ENCODE data around the gene HEG1.

- TF ChIP-seq, protein P1, sequence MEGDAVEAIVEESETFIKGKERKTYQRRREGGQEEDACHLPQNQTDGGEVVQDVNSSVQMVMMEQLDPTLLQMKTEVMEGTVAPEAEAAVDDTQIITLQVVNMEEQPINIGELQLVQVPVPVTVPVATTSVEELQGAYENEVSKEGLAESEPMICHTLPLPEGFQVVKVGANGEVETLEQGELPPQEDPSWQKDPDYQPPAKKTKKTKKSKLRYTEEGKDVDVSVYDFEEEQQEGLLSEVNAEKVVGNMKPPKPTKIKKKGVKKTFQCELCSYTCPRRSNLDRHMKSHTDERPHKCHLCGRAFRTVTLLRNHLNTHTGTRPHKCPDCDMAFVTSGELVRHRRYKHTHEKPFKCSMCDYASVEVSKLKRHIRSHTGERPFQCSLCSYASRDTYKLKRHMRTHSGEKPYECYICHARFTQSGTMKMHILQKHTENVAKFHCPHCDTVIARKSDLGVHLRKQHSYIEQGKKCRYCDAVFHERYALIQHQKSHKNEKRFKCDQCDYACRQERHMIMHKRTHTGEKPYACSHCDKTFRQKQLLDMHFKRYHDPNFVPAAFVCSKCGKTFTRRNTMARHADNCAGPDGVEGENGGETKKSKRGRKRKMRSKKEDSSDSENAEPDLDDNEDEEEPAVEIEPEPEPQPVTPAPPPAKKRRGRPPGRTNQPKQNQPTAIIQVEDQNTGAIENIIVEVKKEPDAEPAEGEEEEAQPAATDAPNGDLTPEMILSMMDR (IDR thresholded peaks at IDR 0.05), result no peak
- TF ChIP-seq ZNF121 (CRISPR knock-in tag; IDR thresholded peaks at IDR 0.05) (no peak), MAX (CRISPR knock-in tag; IDR thresholded peaks at IDR 0.05) (no peak), ATF3 (CRISPR knock-in tag; conservative IDR thresholded peaks at IDR 0.05) (no peak), KAT7 (CRISPR knock-in tag; IDR thresholded peaks at IDR 0.05; ENCODE audit: borderline replicate concordance) (no peak), E2F1 (CRISPR knock-in tag; IDR thresholded peaks at IDR 0.05) (no peak), STAT6 (CRISPR knock-in tag; conservative IDR thresholded peaks at IDR 0.05; ENCODE audit: low read depth) (no peak), ZNF416 (CRISPR knock-in tag; IDR thresholded peaks at IDR 0.05) (no peak), MXD4 (CRISPR knock-in tag; IDR thresholded peaks at IDR 0.05; ENCODE audit: borderline replicate concordance) (no peak)
Observed at GRCh38 chr3:125105116-125105515, 49.3 kb upstream of the HEG1 start.
